Thyroid gland (tissue), 4 donors: ENCODE measurements around the gene EAF1.

Source experiments
- POLR2A ChIP-seq, 2 donors: fragments of 450-650 bp; IDR thresholded peaks; one replicate each; pipeline ENCODE4 v1.6.1; 2017; ENCODE audit warnings: antibody characterized with exemption in 2 of 2, mild to moderate bottlenecking in 2 of 2, moderate library complexity in 1 of 2
- TF ChIP-seq, protein P1 (sequence below), 6 experiments: fragments of 200-600 bp in 3 of 6; fragments of 450-650 bp in 3 of 6; sonication (generic) in 3 of 6; IDR thresholded peaks; one replicate each; pipeline ENCODE4 v1.5.1; 2016 to 2019; ENCODE audit warnings: antibody characterized with exemption in 6 of 6, mild to moderate bottlenecking in 2 of 6, inconsistent platforms in 1 of 6, moderate library complexity in 1 of 6

GRCh38 chr3:15452156-15452555 lies 24.8 kb downstream of the EAF1 start:
- TF ChIP-seq, protein P1, sequence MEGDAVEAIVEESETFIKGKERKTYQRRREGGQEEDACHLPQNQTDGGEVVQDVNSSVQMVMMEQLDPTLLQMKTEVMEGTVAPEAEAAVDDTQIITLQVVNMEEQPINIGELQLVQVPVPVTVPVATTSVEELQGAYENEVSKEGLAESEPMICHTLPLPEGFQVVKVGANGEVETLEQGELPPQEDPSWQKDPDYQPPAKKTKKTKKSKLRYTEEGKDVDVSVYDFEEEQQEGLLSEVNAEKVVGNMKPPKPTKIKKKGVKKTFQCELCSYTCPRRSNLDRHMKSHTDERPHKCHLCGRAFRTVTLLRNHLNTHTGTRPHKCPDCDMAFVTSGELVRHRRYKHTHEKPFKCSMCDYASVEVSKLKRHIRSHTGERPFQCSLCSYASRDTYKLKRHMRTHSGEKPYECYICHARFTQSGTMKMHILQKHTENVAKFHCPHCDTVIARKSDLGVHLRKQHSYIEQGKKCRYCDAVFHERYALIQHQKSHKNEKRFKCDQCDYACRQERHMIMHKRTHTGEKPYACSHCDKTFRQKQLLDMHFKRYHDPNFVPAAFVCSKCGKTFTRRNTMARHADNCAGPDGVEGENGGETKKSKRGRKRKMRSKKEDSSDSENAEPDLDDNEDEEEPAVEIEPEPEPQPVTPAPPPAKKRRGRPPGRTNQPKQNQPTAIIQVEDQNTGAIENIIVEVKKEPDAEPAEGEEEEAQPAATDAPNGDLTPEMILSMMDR (IDR thresholded peaks at IDR 0.05) = no peak
- no peak for TF ChIP-seq POLR2A (IDR thresholded peaks at IDR 0.05)
